ENCODE data around the gene MTHFSD.

MTHFSD gene

DNA sequence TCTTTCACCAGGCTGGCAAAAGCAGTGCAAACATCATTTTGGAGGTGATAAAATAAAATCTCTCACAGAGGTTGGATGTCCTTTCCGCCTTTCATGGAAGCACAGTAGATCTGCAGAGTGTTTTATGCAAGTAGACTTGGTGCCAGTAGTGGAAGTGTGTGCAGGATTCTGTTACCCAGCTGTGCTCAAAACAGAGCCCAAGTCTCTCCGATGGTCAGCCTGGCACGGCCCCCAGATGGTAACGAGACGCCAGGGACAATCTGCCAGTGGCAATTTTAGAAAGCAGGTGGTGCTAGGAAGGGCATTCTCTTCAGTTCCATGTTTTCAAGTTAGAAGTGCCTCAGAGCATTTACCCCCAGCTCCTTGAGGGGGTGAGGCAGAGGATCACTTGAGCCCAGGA is 1.5 kb upstream of the MTHFSD start:
- TF ChIP-seq RAD21 (IDR thresholded peaks at IDR 0.05; ENCODE audit: low read depth) (no peak), CEBPB (IDR thresholded peaks at IDR 0.05) (no peak), EP300 (IDR thresholded peaks at IDR 0.05; ENCODE audit: borderline replicate concordance) (no peak), EGR1 (IDR thresholded peaks at IDR 0.05) (no peak), FOXM1 (IDR thresholded peaks at IDR 0.05; ENCODE audit: borderline replicate concordance, low read depth) (no peak), NFIC (IDR thresholded peaks at IDR 0.05) (no peak)
- TF ChIP-seq, protein P1, sequence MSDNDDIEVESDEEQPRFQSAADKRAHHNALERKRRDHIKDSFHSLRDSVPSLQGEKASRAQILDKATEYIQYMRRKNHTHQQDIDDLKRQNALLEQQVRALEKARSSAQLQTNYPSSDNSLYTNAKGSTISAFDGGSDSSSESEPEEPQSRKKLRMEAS (IDR thresholded peaks at IDR 0.05): no peak

DNA sequence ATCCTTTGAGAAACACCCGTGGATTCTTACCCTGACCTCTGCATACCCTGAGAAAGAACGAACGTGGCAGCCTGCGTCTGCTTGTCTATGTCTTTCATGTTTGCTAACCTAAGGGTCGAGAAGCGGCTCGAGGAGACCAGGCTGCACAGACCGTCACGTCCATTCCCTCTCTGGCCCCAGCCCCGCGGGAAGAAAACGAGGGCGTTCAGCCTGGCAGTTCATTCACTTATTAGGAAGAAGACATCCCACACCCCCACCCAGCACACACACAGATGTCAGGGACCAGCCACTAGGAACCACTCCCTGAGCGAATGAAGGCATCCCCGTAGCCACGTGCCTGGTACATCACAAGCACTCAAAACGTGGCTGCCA is 655 bp upstream of the MTHFSD start:
- TF ChIP-seq TCF12 (IDR thresholded peaks at IDR 0.05; ENCODE audit: low read depth) (no peak), TEAD4 (IDR thresholded peaks at IDR 0.05) (no peak)
- TF ChIP-seq, protein P1 (IDR thresholded peaks at IDR 0.05): no peak

DNA sequence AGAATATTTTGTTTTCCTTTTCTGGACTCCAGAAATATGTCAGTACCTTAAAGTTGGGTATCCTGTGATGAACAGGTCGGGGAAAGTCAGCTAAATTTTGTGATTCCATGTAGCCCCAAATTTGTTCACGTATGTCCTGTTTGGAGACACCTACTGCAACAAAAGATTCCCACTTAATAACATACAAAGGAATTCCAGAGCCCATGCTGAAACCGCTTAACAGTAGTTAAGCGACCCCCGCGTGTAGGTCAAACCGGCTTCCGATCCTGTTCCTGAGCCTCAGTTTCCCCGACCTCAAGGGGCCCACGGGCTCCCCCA is 477 bp downstream of the MTHFSD start:
- TF ChIP-seq CEBPB (IDR thresholded peaks at IDR 0.05) (no peak), TCF12 (IDR thresholded peaks at IDR 0.05; ENCODE audit: low read depth) (no peak), TAF1 (IDR thresholded peaks at IDR 0.05; ENCODE audit: low read depth) (no peak), RAD21 (IDR thresholded peaks at IDR 0.05; ENCODE audit: low read depth) (no peak)
- TF ChIP-seq, protein P1 (IDR thresholded peaks at IDR 0.05): no peak

GRCh38 chr16:86553356-86553755 is 1.7 kb downstream of the MTHFSD start:
- TF ChIP-seq TEAD4 (IDR thresholded peaks at IDR 0.05): no peak
- no peak for TF ChIP-seq TCF12 (IDR thresholded peaks at IDR 0.05; ENCODE audit: low read depth)
- TF ChIP-seq CREB1 (IDR thresholded peaks at IDR 0.05; ENCODE audit: low read depth): no peak
- TF ChIP-seq ZBTB7A (IDR thresholded peaks at IDR 0.05; ENCODE audit: low read depth): no peak
- TF ChIP-seq YY1 (IDR thresholded peaks at IDR 0.05; ENCODE audit: low read depth): no peak
- no peak for TF ChIP-seq EP300 (IDR thresholded peaks at IDR 0.05; ENCODE audit: borderline replicate concordance)
- TF ChIP-seq FOXM1 (IDR thresholded peaks at IDR 0.05; ENCODE audit: borderline replicate concordance, low read depth): no peak
- no peak for TF ChIP-seq CEBPB (IDR thresholded peaks at IDR 0.05)
- TF ChIP-seq EGR1 (IDR thresholded peaks at IDR 0.05): no peak

DNA sequence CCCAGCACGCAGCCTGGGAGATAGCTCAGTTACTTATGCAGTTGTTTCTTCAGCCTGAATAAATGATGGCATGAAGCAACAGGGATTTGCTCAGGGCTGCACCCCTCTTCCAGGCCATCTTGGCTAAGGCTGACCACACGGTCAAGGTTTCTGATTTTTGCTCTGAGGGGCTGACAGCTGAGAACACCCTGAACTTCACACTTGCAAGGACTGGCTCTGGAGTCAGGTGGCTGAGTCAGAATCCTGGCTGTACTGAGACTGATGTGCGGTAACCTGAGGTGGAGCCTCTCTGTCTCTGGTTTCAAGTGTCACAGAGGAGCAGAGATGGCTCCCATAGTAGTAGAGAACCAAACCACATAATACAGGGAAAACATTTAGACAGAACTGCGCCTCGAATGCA is 4.8 kb downstream of the MTHFSD start:
- TF ChIP-seq TEAD4 (IDR thresholded peaks at IDR 0.05) (no peak), TAF1 (IDR thresholded peaks at IDR 0.05; ENCODE audit: low read depth) (no peak), CREB1 (IDR thresholded peaks at IDR 0.05; ENCODE audit: low read depth) (no peak), NFIC (IDR thresholded peaks at IDR 0.05) (no peak), EGR1 (IDR thresholded peaks at IDR 0.05) (no peak), CEBPB (IDR thresholded peaks at IDR 0.05) (no peak), EP300 (IDR thresholded peaks at IDR 0.05; ENCODE audit: borderline replicate concordance) (no peak), RAD21 (IDR thresholded peaks at IDR 0.05; ENCODE audit: low read depth) (no peak), YY1 (IDR thresholded peaks at IDR 0.05; ENCODE audit: low read depth) (no peak), FOXM1 (IDR thresholded peaks at IDR 0.05; ENCODE audit: borderline replicate concordance, low read depth) (no peak), ZBTB7A (IDR thresholded peaks at IDR 0.05; ENCODE audit: low read depth) (no peak), TCF12 (IDR thresholded peaks at IDR 0.05; ENCODE audit: low read depth) (no peak)
- TF ChIP-seq, protein P1 (IDR thresholded peaks at IDR 0.05): no peak
- TF ChIP-seq, protein P2, sequence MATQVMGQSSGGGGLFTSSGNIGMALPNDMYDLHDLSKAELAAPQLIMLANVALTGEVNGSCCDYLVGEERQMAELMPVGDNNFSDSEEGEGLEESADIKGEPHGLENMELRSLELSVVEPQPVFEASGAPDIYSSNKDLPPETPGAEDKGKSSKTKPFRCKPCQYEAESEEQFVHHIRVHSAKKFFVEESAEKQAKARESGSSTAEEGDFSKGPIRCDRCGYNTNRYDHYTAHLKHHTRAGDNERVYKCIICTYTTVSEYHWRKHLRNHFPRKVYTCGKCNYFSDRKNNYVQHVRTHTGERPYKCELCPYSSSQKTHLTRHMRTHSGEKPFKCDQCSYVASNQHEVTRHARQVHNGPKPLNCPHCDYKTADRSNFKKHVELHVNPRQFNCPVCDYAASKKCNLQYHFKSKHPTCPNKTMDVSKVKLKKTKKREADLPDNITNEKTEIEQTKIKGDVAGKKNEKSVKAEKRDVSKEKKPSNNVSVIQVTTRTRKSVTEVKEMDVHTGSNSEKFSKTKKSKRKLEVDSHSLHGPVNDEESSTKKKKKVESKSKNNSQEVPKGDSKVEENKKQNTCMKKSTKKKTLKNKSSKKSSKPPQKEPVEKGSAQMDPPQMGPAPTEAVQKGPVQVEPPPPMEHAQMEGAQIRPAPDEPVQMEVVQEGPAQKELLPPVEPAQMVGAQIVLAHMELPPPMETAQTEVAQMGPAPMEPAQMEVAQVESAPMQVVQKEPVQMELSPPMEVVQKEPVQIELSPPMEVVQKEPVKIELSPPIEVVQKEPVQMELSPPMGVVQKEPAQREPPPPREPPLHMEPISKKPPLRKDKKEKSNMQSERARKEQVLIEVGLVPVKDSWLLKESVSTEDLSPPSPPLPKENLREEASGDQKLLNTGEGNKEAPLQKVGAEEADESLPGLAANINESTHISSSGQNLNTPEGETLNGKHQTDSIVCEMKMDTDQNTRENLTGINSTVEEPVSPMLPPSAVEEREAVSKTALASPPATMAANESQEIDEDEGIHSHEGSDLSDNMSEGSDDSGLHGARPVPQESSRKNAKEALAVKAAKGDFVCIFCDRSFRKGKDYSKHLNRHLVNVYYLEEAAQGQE (IDR thresholded peaks at IDR 0.05; ENCODE audit: low read depth): no peak
- TF ChIP-seq, protein P3, sequence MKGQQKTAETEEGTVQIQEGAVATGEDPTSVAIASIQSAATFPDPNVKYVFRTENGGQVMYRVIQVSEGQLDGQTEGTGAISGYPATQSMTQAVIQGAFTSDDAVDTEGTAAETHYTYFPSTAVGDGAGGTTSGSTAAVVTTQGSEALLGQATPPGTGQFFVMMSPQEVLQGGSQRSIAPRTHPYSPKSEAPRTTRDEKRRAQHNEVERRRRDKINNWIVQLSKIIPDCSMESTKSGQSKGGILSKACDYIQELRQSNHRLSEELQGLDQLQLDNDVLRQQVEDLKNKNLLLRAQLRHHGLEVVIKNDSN (IDR thresholded peaks at IDR 0.05): no peak

DNA sequence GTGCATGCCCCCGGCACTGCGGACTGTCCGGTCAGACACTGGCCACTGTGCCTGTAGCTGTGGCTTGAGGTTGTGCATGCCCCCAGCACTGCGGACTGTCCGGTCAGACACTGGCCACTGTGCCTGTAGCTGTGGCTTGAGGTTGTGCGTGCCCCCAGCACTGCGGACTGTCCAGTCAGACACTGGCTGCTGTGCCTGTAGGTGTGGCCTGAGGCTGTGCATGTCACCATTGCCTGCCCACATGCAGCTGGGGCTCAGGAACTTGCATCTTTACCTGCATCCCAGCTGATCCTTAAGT is 5.2 kb downstream of the MTHFSD start:
- TF ChIP-seq TEAD4 (IDR thresholded peaks at IDR 0.05) (no peak), RAD21 (IDR thresholded peaks at IDR 0.05; ENCODE audit: low read depth) (no peak), ZBTB7A (IDR thresholded peaks at IDR 0.05; ENCODE audit: low read depth) (no peak), FOXM1 (IDR thresholded peaks at IDR 0.05; ENCODE audit: borderline replicate concordance, low read depth) (no peak), CREB1 (IDR thresholded peaks at IDR 0.05; ENCODE audit: low read depth) (no peak), TCF12 (IDR thresholded peaks at IDR 0.05; ENCODE audit: low read depth) (no peak), NFIC (IDR thresholded peaks at IDR 0.05) (no peak), EP300 (IDR thresholded peaks at IDR 0.05; ENCODE audit: borderline replicate concordance) (no peak), EGR1 (IDR thresholded peaks at IDR 0.05) (no peak), TAF1 (IDR thresholded peaks at IDR 0.05; ENCODE audit: low read depth) (no peak), CEBPB (IDR thresholded peaks at IDR 0.05) (no peak)
- TF ChIP-seq, protein P3 (IDR thresholded peaks at IDR 0.05): no peak
- TF ChIP-seq, protein P2 (IDR thresholded peaks at IDR 0.05; ENCODE audit: low read depth): no peak

All from Ishikawa (cell line).